GM12878 (cell line): ENCODE data around the gene SYCE3. TPM values are rescaled to one million over a fixed set of nuclear protein-coding genes. Genes with fewer than 3 reads are reported as not detected.

Source experiments
- ASH2L ChIP-seq: fragments of 300-600, 200-600 bp; sonication (generic); IDR thresholded peaks from 2 replicates; pipeline ENCODE4 v1.6.1; 2017; ENCODE audit warnings: low read depth, mild to moderate bottlenecking, borderline replicate concordance
- ATF3 ChIP-seq: IDR thresholded peaks from 2 replicates; pipeline ENCODE4 v1.6.1; 2011; ENCODE audit warnings: low read depth, mild to moderate bottlenecking, low read length, moderate library complexity, borderline replicate concordance; ENCODE audit errors: extremely low read depth
- BHLHE40 ChIP-seq, 2 experiments: fragments of 450-650 bp in 1 of 2; IDR thresholded peaks; 2 replicates each; pipeline ENCODE4 v1.6.1; 2011 to 2017; ENCODE audit warnings: low read depth in 2 of 2, borderline replicate concordance in 1 of 2, improper control_type of control experiment in 1 of 2, low read length in 1 of 2, mild to moderate bottlenecking in 1 of 2
- EED ChIP-seq: sonication (generic); IDR thresholded peaks from 2 replicates; pipeline ENCODE4 v1.6.1; 2016; ENCODE audit warnings: antibody characterized with exemption, low read depth
- ETV6 ChIP-seq, 2 experiments: fragments of 450-650 bp in 1 of 2; IDR thresholded peaks in 1 of 2; conservative IDR thresholded peaks in 1 of 2; 2 replicates each; pipeline ENCODE4 v1.6.1; 2014; ENCODE audit warnings: antibody characterized with exemption in 1 of 2, borderline replicate concordance in 1 of 2, low read depth in 1 of 2, mild to moderate bottlenecking in 1 of 2, moderate library complexity in 1 of 2
- EZH2 ChIP-seq: IDR thresholded peaks from 2 replicates; pipeline ENCODE4 v1.6.1; 2012; ENCODE audit warnings: low read depth, mild to moderate bottlenecking, control low read depth, inconsistent platforms, low read length, borderline replicate concordance; ENCODE audit not compliant: control insufficient read depth
- IKZF1 ChIP-seq: fragments of 450-650 bp; conservative IDR thresholded peaks from 2 replicates; pipeline ENCODE4 v1.6.1; 2017; ENCODE audit warnings: antibody characterized with exemption, mild to moderate bottlenecking
- JUNB ChIP-seq: IDR thresholded peaks from 2 replicates; pipeline ENCODE4 v1.6.1; 2016; ENCODE audit warnings: antibody characterized with exemption, mild to moderate bottlenecking
- JUND ChIP-seq: IDR thresholded peaks from 2 replicates; pipeline ENCODE4 v1.6.1; 2012; ENCODE audit warnings: low read depth, mild to moderate bottlenecking, low read length, improper control_type of control experiment, moderate library complexity
- LARP7 ChIP-seq: fragments of 450-650 bp; IDR thresholded peaks from 2 replicates; pipeline ENCODE4 v1.6.1; 2017; ENCODE audit warnings: mild to moderate bottlenecking
- MYC ChIP-seq: IDR thresholded peaks from 2 replicates; pipeline ENCODE4 v1.6.1; 2011; ENCODE audit warnings: mild to moderate bottlenecking, low read length, moderate library complexity, inconsistent platforms; ENCODE audit not compliant: insufficient read depth, insufficient replicate concordance, insufficient read length, severe bottlenecking
- NFXL1 ChIP-seq: fragments of 450-650 bp; IDR thresholded peaks from 2 replicates; pipeline ENCODE4 v1.6.1; 2017; ENCODE audit warnings: antibody characterized with exemption, mild to moderate bottlenecking, borderline replicate concordance
- NR2C1 ChIP-seq: fragments of 450-650 bp; IDR thresholded peaks from 2 replicates; pipeline ENCODE4 v1.6.1; 2017; ENCODE audit warnings: antibody characterized with exemption, mild to moderate bottlenecking, moderate library complexity
- NRF1 ChIP-seq: conservative IDR thresholded peaks from 2 replicates; pipeline ENCODE4 v1.6.1; 2011; ENCODE audit warnings: mild to moderate bottlenecking, low read depth, low read length, improper control_type of control experiment
- PML ChIP-seq: IDR thresholded peaks from 2 replicates; pipeline ENCODE4 v1.6.1; 2012; ENCODE audit warnings: low read length, inconsistent platforms
- PRDM15 ChIP-seq: fragments of 450-650 bp; formaldehyde crosslinking; IDR thresholded peaks from 2 replicates; pipeline ENCODE4 v1.4.0; 2020; ENCODE audit warnings: mild to moderate bottlenecking, moderate library complexity
- SIX5 ChIP-seq: IDR thresholded peaks from 2 replicates; pipeline ENCODE4 v1.6.1; 2011; ENCODE audit warnings: mild to moderate bottlenecking, low read depth, low read length, moderate library complexity; ENCODE audit not compliant: severe bottlenecking
- STAT1 ChIP-seq: fragments of 450-650 bp; conservative IDR thresholded peaks from 2 replicates; pipeline ENCODE4 v1.6.1; 2014; ENCODE audit warnings: antibody characterized with exemption, mild to moderate bottlenecking
- SUZ12 ChIP-seq: fragments of 200-600 bp; sonication (generic); IDR thresholded peaks from one replicate; pipeline ENCODE4 v1.6.1; 2018; ENCODE audit warnings: antibody characterized with exemption, mild to moderate bottlenecking; ENCODE audit not compliant: unreplicated experiment
- TARDBP ChIP-seq: IDR thresholded peaks from 2 replicates; pipeline ENCODE4 v1.6.1; 2016; ENCODE audit warnings: borderline replicate concordance
- ZNF384 ChIP-seq: IDR thresholded peaks from 2 replicates; pipeline ENCODE4 v1.6.1; 2012; ENCODE audit warnings: low read depth, mild to moderate bottlenecking, low read length, improper control_type of control experiment, borderline replicate concordance
- polyA plus RNA-seq, 11 experiments: library from polyadenylated mRNA; depleted of rRNA in 4 of 11; unstranded in 6 of 11; stranded (reverse) in 5 of 11; fragments of >200 nt; fragmentation: Nextera tagmentation in 4 of 11; fragmentation: Illumina TruSeq in 1 of 11; extraction: Ambion mirVana in 4 of 11; extraction: Trizol in 1 of 11; gene quantifications; 1 replicate in 1 of 11; 2 replicates in 10 of 11; pipeline versions ENCODE4 v1.2.1 to v1.2.3, GENCODE V29; 2011 to 2016; ENCODE audit warnings: inconsistent platforms in 2 of 11, missing spikeins in 2 of 11, low read depth in 1 of 11
- total RNA-seq, 4 experiments: library from RNA; depleted of rRNA in 3 of 4; stranded (reverse); fragments of >200 nt in 3 of 4; fragmentation: Illumina TruSeq in 1 of 4; extraction: Trizol in 1 of 4; gene quantifications; 2 replicates each; pipeline versions ENCODE4 v1.2.1 to v1.2.3, GENCODE V29; 2013 to 2021
- TF ChIP-seq, protein P1 (sequence below): IDR thresholded peaks from 2 replicates; pipeline ENCODE4 v1.6.1; 2012; ENCODE audit warnings: low read depth, low read length, improper control_type of control experiment
- TF ChIP-seq, protein P2 (sequence below): fragments of 450-650 bp; IDR thresholded peaks from 2 replicates; pipeline ENCODE4 v1.6.1; 2014; ENCODE audit warnings: mild to moderate bottlenecking

SYCE3 gene
- total and polyA plus RNA-seq, 10 of the 15 experiments (the other 5 are each of a cell fraction or from before 2014, with no cell fraction given): 0.38 to 0.91 (median 0.76) TPM; not detected in 4

DNA sequence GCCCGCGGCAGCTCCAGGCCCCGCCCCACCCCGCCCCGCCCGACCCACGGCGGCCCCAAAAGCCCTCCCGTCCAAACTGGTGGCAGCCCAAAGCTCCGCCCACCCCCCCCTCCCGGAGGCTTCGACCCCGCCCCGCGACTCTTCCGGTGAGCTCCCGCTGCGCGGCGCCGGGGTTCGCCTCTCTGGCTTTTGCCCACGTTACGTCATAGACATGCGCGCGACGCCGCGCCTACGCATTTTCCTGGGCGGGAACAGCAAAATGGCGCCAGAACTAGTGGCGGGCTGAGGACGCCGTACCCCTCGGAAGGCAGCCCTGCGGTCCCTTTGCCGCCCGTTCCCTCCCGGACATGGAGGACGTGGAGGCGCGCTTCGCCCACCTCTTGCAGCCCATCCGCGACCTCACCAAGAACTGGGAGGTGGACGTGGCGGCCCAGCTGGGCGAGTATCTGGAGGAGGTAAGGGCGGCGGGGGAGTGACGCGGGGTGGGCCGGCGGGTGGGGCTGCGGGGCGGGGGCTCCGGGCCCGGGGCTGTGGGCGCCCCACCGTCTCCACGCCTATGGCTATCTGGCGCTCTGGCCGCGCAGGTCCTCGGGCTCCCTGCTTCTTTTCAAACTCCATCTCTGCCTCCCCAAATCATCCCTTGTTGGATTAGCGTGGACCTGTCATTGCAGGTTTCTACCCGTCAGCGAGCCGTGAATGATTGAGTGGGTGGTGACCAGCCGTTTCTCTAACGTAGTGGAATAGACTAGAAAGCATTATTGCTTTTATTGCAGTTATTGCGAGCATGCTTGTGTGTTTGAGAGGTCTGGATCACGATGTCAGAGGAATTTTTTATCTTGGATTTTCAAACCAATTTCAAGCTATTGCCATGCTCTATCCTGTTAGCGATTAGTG, 54.5 kb downstream of the SYCE3 start, which contains the start of gene NCAPH2 (continued):
- TF ChIP-seq ASH2L (no peak), NFXL1 (no peak), LARP7 (peak; percentile 69; the same call in 1 of the 2 replicates), TARDBP (peak; percentile 65; the same call in 1 of the 2 replicates), BHLHE40 (IDR thresholded peaks at IDR 0.05; ENCODE audit: borderline replicate concordance in 1 of 2, low read depth in 2 of 2, low read length in 1 of 2) (peak; percentile 25 to 30; a peak in 1 of 4 replicates), STAT1 (no peak), JUND (no peak), ETV6 (conservative IDR thresholded peaks at IDR 0.05 in 1 of 2, IDR thresholded peaks at IDR 0.05 in 1 of 2; ENCODE audit: borderline replicate concordance in 1 of 2, low read depth in 1 of 2) (no peak), PRDM15 (CRISPR knock-in tag) (no peak), JUNB (no peak), EZH2 (no peak), EED (no peak), NR2C1 (peak; percentile 45), ATF3 (peak; percentile 67; the same call in 1 of the 2 replicates), SUZ12 (no peak), NRF1 (peak; percentile 47), MYC (no peak), PML (0 out of 2 replicates have a peak, but pooled peaks have one; percentile 59), ZNF384 (no peak), IKZF1 (peak; percentile 50), SIX5 (peak; percentile 29)
- TF ChIP-seq, protein P1, sequence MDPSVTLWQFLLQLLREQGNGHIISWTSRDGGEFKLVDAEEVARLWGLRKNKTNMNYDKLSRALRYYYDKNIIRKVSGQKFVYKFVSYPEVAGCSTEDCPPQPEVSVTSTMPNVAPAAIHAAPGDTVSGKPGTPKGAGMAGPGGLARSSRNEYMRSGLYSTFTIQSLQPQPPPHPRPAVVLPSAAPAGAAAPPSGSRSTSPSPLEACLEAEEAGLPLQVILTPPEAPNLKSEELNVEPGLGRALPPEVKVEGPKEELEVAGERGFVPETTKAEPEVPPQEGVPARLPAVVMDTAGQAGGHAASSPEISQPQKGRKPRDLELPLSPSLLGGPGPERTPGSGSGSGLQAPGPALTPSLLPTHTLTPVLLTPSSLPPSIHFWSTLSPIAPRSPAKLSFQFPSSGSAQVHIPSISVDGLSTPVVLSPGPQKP: peak; percentile 70; the same call in 1 of the 2 replicates
- TF ChIP-seq, protein P2, sequence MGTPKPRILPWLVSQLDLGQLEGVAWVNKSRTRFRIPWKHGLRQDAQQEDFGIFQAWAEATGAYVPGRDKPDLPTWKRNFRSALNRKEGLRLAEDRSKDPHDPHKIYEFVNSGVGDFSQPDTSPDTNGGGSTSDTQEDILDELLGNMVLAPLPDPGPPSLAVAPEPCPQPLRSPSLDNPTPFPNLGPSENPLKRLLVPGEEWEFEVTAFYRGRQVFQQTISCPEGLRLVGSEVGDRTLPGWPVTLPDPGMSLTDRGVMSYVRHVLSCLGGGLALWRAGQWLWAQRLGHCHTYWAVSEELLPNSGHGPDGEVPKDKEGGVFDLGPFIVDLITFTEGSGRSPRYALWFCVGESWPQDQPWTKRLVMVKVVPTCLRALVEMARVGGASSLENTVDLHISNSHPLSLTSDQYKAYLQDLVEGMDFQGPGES: no peak
